COLO829 (cell line): ENCODE results near the gene SPATA33.
"Not testable (repeated sequence)": the region's sequence is repeated elsewhere in the genome, so short reads cannot be mapped to it uniquely, and the experiment has no call there.

Source experiments
- DNase-seq: peaks from one replicate; pipeline ENCODE4 v3.0.0; 2012; ENCODE audit warnings: low spot score

The SPATA33 gene

DNA sequence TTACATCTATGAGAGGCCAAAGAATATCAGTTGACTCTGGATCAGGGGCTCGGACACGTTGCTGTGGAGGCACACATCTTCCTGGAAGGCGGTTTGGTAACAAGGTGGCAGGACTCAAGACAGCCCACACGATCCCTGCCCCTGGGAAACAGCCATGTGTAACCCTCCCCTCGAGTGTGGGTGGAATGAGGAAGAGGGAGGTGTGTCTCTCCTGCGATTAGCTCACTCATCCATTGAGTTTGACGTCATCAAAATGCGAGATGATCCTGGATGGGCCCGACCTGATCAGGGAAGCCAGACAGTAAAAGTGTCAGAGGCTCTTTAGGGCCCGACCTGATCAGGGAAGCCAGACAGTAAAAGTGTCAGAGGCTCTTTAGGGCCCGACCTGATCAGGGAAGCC is 6.6 kb downstream of the SPATA33 start:
- DNase-seq: not testable (repeated sequence)

DNA sequence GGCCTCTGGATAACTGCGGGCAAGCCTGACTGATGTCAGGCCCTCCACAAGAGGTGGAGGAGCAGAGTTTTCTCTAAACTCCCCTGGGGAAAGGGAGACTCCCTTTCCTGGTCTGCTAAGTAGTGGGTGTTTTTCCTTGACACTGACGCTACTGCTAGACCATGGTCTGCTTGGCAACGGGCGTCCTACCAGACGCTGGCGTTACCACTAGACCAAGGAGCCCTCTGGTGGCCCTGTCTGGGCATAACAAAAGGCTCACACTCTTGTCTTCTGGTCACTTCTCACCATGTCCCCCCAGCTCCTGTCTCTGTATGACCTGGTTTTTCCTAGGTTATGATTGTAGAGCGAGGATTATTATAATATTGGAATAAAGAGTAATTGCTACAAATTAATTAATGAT is 9.4 kb downstream of the SPATA33 start:
- DNase-seq: not testable (repeated sequence)

DNA sequence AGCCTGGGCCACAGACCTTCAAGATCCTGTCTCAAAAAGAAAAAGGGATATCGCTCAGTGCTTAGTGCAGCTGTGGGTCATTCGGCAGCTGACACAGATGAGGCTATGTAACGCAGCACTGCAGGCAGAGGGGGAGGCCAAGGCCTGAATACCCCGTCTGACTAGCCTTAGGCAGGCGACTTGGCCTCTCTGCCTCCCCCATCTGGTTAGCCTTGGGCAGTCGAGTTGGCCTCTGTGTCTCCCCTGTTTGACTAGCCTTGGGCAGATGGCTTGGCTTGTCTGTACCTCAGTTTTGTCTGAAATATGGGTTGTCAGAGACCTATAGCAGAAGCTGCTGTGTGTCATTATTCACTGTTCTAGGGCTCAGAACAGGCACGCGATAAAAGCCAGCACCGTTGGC is 10.0 kb downstream of the SPATA33 start:
- DNase-seq: no peak

DNA sequence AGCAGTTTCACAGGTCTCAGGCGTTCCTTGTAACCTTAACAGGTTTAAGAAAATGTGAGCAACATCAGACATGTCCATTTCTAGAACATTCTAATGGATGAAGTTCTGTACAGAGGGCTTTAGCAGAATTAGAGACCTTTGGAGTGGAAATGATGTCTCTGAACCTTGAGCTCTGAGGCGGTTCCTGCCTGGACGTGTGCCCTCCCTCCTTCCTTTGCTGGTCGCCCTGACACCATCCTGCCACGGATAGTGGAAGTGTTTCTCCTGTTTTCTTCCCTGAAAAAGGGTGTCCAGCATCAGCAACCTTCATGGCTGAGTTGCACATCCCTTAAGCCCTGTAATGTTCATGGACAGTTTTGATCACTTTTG is 11.1 kb downstream of the SPATA33 start:
- DNase-seq: no peak

DNA sequence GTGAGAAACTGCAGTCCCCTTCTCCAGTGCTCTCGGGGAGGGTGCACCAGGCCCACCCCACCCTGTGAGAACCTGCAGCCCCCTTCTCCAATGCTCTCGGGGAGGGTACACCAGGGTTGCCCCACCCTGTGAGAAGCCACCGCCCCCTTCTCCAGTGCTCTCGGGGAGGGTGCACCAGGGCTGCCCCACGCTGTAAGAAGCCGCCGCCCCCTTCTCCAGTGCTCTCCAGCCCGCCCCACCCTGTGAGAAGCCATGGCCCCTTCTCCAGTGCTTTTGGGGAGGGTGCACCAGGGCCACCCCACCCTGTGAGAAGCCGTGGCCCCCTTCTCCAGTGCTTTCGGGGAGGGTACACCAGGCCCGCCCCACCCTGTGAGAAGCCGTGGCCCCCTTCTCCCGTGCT is 12.1 kb downstream of the SPATA33 start:
- DNase-seq: no peak

DNA sequence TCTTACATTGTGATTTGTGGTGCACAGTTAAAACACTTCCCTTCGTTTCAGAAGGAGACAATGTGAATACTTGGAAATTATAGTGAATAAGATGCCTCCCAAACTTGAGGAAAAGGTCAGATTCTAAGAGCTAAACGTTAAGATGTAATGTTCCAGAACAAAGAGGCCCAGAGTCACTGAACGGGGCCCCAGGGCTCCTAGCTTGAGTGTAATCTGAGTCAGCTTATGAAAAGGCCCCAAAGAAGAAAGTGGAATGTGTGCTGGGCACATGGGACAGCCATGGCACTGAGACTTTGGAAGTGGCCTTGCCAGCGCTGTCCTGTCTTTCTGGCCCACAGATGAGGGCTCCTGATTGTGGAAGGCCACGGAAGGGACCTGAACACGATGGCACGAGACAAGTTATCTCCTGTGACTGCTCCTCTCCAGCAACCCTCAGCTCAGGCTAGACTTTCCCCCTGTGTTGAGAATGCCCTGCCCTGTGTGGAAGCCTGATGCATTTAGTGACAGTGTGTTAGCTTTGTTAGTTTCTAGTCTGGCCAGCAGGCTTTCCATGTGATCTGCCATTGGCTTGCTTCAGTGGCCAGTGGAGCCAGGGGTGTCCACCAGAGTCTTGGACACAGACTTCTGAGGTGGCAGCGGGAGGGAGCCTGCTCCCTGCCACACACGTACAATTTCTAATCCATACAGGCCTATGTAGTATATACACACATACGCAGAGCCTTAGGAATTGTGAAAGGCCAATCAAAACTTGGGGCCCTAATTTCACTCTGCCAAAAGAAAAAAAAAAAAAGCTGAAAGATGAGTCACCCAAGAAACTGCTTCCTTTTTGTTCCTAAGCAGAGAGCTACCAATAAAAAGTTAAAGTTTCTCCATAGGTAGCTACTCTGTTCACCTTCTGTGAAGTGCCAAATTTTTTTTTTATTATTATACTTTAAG is 13.1 kb downstream of the SPATA33 start:
- no peak for DNase-seq

DNA sequence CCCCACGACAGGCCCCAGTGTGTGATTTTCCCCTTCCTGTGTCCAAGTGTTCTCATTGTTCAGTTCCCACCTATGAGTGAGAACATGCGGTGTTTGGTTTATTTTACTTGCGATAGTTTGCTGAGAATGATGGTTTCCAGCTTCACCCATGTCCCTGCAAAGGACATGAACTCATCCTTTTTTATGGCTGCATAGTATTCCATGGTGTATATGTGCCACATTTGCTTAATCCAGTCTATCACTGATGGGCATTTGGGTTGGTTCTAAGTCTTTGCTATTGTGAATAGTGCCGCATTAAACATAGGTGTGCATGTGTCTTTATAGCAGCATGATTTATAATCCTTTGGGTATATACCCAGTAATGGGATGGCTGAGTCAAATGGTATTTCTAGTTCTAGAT is 13.9 kb downstream of the SPATA33 start:
- not testable (repeated sequence) for DNase-seq

DNA sequence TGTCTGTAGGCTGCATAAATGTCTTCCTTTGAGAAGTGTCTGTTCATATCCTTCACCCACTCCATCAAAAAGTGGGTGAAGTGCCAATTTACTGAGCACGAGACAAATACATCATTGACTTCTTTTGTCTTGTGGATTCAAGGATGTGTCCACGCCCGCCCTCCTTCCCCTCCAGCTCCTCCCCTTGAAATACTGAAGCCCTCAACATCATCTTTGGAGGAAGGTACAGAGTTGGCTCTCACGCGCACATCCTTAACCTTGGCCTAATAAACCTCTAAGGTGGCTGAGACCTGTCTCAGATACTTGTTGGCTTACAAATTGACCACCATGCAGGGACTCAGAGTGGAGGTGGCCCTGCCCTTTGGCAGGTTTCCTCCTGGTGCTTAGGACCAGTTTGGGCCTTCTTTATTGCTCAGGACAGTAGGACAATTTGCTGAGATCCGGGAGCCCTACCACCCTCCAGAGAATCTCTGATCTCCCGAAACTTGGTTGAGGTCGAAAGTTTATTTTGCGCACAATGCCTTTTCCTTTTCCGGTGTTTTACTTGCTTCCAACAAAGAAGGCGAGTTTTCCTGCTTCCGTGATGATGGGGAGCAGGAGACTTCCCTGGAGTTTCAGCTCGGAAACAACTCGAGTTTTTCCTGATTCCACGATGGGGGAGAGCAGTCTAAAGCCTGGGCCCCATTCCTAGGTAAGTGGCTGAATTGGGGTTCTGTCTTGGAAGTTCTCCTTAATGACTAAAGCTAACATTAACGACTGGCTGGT is 14.7 kb downstream of the SPATA33 start:
- DNase-seq: no peak

DNA sequence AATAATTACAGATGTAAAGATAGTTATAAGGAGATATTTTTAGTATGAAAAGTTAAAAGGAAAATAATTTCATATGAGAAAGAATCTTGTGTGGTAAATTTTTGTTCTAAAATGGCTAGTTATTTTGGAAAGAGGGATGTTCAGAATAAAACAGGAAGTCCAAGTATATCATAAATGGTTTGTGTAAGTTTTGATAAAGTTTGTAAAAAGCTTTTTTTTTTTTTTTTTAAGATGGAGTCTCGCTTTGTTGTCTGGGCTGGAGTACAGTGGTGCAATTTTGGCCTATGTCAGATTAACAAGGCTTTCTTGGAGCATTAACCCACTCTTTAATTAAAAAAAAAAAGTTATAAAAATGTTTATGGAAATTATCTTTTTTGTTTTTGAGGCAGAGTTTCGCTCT is 20.6 kb downstream of the SPATA33 start:
- no peak for DNase-seq

DNA sequence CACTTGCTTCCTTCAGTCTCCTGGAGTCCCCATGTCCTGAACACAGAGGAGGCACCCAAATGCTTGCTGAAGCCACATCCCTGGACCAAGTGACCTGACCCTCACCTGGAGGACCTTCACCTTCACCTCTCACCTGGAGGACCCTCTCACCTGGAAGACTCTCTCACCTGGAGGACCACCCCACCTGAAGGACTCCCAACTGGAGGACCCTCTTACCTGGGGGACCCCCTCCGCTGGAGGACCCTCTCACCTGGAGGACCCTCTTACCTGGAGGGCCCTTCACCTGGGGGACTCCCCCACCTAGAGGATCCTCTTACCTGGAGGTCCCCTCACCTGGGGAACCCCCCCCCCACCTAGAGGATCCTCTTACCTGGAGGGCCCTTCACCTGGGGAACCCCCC is 28.3 kb downstream of the SPATA33 start:
- DNase-seq: no peak

DNA sequence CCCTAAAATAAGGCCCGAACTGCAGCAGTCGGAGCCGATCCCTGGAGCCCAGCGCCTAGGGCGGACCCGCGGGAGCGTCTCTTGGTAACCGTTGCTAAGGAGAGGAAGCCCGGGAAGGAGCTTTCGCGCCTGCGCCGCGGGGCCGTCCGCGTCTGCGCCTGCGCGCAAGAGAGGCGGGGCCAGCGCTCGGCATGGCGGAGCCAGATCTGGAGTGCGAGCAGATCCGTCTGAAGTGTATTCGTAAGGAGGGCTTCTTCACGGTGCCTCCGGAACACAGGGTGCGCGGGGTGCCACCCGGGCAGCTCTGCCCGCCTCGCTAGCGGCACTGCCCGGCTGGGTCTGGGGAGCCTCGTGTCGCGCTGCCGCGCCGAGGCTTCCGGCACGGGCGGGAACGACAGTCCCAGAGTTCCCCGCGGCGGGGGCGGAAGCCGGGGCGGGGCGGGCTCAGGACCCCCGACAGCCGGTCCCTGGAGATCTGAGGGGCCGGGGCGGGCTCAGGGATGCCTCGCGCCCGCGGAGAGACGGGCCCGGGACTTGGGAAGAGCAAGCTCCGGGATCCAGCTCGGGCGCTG is 29.0 kb downstream of the SPATA33 start, which contains the start of gene CDK10:
CDK10 (plus strand) TSS at position 170 of the 572 bp plus-strand sequence; CDS start at position 192, 22 bp downstream.
- DNase-seq: peak; percentile 89

DNA sequence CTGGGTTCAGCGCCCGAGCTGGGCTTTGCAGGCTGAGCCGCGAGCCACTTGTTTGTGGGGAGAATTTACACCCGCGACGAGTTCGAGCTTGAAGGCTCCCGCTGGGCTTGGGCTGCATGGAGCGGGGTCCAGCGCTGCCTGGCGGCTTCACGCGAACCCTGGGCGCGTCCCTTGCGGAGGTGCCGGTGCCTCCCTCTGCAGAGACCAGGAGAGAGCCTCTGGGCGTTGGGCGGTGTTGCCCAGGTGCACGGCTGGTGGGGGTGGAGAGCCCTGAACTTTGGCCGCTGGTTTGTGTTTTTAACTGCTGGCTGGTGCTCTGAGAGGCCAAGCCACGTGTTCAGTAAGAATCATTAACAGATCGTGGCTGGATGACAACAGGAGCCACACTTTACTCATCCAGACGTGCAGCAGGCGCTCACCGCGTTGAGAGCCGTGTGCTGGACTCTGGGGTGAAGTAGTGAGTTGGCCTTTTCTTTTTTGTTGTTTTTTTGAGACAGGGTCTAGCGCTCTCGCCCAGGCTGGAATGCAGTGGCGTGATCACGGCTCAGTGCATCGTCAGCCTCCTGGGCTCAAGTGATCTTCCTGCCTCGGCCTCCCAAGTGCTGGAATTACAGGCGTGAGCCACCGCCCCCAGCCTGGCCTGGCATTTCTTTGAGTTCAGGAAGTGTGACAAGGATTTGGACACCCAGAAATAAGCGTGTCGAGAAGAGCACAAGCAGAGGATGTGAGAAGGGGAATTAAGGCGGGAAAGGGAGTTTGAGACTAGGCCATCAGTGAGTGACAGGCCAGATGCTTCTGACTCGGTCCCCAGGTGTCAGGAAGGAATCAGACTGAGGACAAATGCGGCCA is 29.7 kb downstream of the SPATA33 start:
- no peak for DNase-seq

DNA sequence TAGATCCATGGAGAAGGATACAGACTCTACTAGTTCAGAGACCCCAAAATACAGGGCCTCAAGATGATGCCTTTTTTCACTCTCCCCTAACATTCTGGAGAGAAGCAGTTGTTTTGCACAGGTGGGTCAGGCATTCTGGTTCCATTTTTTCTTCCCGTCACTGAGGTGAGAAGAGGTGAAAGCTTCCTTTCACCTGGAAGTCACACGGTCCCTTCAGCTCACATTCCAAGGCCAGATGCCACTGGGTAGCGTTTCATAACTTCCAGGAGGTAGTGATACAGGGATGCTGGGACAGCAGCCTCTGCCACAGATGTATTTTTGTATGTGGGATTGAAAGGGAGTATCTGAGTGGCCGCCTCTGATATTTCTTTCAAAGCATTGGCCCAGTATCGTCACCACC is 30.8 kb downstream of the SPATA33 start:
- DNase-seq: no peak

DNA sequence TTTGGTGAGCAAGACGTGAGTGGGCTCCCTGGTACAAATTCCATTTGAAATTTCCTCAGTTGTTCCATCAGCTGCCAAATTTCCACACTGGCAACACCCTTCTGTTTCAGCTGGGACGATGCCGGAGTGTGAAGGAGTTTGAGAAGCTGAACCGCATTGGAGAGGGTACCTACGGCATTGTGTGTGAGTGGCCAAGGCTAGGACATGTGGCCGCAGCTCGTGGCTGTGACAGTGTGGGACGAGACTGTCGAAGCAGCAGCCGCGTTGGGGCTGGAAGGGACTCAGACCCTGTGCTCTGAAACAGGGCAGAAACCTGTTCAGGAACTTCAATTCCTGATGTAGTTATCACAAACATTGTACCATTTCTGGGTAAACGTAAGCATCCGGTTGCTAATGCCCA is 31.5 kb downstream of the SPATA33 start:
- no peak for DNase-seq

DNA sequence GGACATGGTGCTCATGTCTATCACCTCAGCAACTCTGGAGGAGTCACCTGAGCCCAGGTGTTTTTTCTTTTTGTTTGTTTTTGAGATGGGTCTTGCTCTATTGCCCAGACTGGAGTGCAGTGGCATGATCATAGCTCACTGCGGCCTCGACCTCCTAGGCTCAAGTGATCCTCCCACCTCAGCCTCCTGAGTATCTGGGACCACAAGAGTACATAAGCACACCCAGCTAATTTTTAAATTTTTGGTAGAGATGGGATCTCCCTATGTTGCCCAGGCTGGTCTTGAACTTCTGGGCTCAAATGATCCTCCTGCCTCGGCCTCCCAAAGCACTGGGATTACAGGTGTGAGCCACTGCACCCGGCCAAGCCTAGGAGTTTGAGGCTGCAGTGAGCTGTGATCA is 32.0 kb downstream of the SPATA33 start:
- DNase-seq: not testable (repeated sequence)

DNA sequence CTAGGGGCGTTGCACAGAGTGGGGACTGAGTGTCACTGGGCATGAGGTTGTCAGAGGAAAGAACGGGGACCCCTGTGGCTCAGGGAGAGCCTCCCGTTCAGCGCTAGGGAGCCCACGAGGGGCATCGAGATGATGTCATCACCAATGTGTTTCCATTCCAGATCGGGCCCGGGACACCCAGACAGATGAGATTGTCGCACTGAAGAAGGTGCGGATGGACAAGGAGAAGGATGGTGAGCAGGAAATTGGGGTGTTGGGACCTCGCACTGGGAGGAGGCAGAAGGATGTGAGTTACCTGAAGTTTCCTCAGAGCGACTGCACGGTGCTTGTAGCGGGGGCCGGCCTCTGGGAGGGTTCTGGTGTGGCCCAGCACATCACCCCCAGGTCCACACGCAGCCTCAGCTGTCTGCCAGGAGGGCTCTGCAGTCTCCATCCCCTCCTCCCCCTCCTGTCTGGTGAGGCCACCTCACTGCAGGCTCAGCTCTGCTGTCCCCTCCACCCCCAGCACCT is 32.8 kb downstream of the SPATA33 start:
- no peak for DNase-seq

DNA sequence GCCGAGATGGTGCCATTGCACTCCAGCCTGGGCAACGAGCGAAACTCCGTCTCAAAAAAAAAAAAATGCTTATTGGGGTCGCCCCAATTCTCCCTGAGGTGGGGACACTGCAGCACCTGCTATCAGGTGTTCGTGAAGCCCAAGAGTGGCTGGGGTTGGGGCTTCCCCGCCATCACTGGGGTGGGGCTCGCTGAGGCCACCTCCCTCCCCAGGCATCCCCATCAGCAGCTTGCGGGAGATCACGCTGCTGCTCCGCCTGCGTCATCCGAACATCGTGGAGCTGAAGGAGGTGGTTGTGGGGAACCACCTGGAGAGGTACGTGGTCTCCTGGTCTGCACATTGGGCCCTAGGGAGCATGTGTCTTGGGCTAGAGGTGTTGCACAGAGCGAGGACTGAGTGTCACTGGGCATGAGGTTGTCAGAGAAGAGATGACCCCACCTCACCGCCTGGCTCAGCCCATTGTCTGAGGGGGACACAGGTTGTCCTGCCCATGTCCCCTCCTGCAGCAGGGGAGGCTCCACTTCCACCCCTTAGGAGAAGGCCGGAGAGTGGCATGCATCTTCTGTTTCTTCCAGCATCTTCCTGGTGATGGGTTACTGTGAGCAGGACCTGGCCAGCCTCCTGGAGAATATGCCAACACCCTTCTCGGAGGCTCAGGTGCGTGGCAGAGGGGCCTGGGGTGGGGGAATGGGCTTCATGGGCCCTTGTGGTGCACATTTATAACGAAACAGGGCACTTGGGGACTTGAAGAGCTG is 33.8 kb downstream of the SPATA33 start:
- DNase-seq: no peak

DNA sequence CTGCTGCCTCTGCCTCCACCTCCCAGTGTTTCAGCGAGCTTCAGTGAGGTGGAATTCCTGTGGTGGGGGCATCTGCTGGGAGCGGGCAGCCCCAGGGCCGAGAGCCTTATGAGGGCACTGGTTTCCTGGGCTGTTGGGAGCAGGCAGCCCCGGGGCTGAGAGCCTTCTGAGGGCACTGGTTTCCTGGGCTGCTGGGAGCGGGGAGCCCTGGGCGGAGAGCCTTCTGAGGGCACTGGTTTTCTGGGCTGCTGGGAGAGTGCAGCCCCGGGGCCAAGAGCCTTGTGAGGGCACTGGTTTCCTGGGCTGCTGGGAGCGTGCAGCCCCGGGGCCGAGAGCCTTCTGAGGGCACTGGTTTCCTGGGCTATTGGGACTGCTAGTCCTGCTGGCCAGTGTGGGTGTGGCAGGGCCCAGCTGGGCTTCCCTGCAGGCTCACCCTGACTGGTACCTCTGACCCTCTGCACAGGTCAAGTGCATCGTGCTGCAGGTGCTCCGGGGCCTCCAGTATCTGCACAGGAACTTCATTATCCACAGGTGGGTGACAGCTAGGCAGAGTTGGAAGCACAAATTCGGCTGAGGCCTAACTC is 34.4 kb downstream of the SPATA33 start:
- no peak for DNase-seq

DNA sequence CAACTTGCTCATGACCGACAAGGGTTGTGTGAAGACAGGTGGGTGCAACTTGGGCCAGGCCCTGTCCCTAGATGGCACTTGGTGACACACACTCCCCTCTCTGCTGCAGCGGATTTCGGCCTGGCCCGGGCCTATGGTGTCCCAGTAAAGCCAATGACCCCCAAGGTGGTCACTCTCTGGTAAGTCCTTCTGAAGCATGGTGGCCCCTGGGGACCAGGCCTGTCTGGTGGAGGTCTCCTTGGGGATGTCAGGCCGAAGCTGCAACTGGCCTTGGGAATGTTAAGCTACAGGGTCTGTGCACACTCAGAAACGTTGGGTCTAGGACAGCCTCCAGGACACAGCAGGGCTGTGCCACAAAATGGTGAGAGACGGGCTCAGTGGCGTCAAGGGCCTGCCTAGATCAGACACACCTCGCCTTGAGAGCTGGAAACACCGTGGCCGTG is 35.7 kb downstream of the SPATA33 start:
- DNase-seq: no peak
